HepG2 (cell line): ENCODE results near the gene DPP6. TPM values are rescaled to one million over a fixed set of nuclear protein-coding genes. Genes with fewer than 3 reads are reported as not detected.

Experiments used
- ATAC-seq: fragments of 200-7000 bp; cut with Tn5 transposase; 3 replicates; pipeline ENCODE4 v1.9.1; 2020; ENCODE audit warnings: mild to moderate bottlenecking, moderate library complexity
- BruUV-seq: library from RNA; stranded (reverse); fragments of 400-500 nt; replicated peaks from 2 replicates; lab custom pipeline; 2021; lab: Mats Ljungman, UMichigan
- CTCF ChIA-PET: fragments of 300-600 bp; formaldehyde crosslinking; extraction: SDS; loops from one replicate; lab custom pipeline; 2021; ENCODE audit warnings: low total read pairs, inconsistent platforms, low intra/inter-chr PET ratio; lab: Yijun Ruan, JAX
- POLR2A ChIA-PET: fragments of 350-600 bp; sonication (Branson Sonifier 250); formaldehyde crosslinking; loops from one replicate; lab custom pipeline; 2020; ENCODE audit warnings: antibody characterized with exemption, inconsistent platforms; lab: Yijun Ruan, JAX
- DNase-seq: peaks from one replicate; pipeline ENCODE4 v3.0.0-alpha.2; 2015; ENCODE audit warnings: low spot score
- FAIRE-seq: peaks from 3 replicates; lab custom pipeline; 2011; peaks lifted over from hg19 to GRCh38; lab: Jason Lieb, UNC
- H2AFZ ChIP-seq: one replicate; pipeline ENCODE4 v1.6.1; 2011; ENCODE audit warnings: low read length, inconsistent platforms
- H3K27ac ChIP-seq: fragments of 300-600 bp; 3 replicates; pipeline ENCODE4 v1.8.0; 2011; ENCODE audit warnings: mixed run types, mild to moderate bottlenecking, mixed read lengths, low read length, inconsistent platforms; ENCODE audit not compliant: insufficient read depth; ENCODE audit errors: extremely low read length
- H3K27me3 ChIP-seq, 2 experiments: fragments of 200-600 bp in 1 of 2; 2 replicates in 1 of 2; 3 replicates in 1 of 2; pipeline versions ENCODE4 v1.6.0 to v1.8.0; 2011; ENCODE audit warnings: low read length in 2 of 2, mild to moderate bottlenecking in 2 of 2, moderate library complexity in 2 of 2, inconsistent platforms in 1 of 2; ENCODE audit not compliant: insufficient read depth in 2 of 2, control insufficient read depth in 1 of 2
- H3K36me3 ChIP-seq, 2 experiments: fragments of 200-600 bp in 1 of 2; replicated peaks in 1 of 2; 2 replicates in 1 of 2; 3 replicates in 1 of 2; pipeline versions ENCODE4 v1.5.1 to v1.8.0; 2011; ENCODE audit warnings: low read length in 2 of 2, inconsistent platforms in 1 of 2; ENCODE audit not compliant: insufficient read depth in 2 of 2, control insufficient read depth in 1 of 2
- H3K4me1 ChIP-seq: 2 replicates; pipeline ENCODE4 v1.5.1; 2012; ENCODE audit warnings: low read length, inconsistent platforms; ENCODE audit not compliant: insufficient read depth
- H3K4me2 ChIP-seq: 2 replicates; pipeline ENCODE4 v1.6.0; 2011; ENCODE audit warnings: low read depth, low read length, inconsistent platforms
- H3K4me3 ChIP-seq, 3 experiments: fragments of 200-600 bp in 1 of 3; sonication (generic), shearing (Covaris generic) in 1 of 3; replicated peaks in 1 of 3; 2 replicates each; pipeline ENCODE4 v1.5.1; 2011 to 2016; ENCODE audit warnings: low read length in 3 of 3, inconsistent platforms in 2 of 3, low read depth in 2 of 3, mild to moderate bottlenecking in 2 of 3, control low read depth in 1 of 3, mixed read lengths in 1 of 3; ENCODE audit not compliant: insufficient read depth in 1 of 3
- H3K79me2 ChIP-seq: one replicate; pipeline ENCODE4 v1.6.1; 2011; ENCODE audit warnings: low read length, inconsistent platforms; ENCODE audit not compliant: insufficient read depth
- H3K9ac ChIP-seq: 2 replicates; pipeline ENCODE4 v1.6.0; 2011; ENCODE audit warnings: mild to moderate bottlenecking, low read depth, low read length, inconsistent platforms; ENCODE audit not compliant: insufficient read depth
- H3K9me3 ChIP-seq: 2 replicates; pipeline ENCODE4 v1.5.1; 2012; ENCODE audit warnings: mild to moderate bottlenecking, low read length
- H4K20me1 ChIP-seq: 2 replicates; pipeline ENCODE4 v1.6.0; 2011; ENCODE audit warnings: inconsistent platforms, mild to moderate bottlenecking, low read length, moderate library complexity; ENCODE audit not compliant: insufficient read depth
- CREB1 ChIP-seq, 2 experiments: fragments of 450-650 bp in 1 of 2; IDR thresholded peaks; 2 replicates each; pipeline ENCODE4 v1.6.1; 2016 to 2017; ENCODE audit warnings: control low read depth in 1 of 2, mild to moderate bottlenecking in 1 of 2, missing compliant biosample characterization in 1 of 2, missing genetic modification characterization in 1 of 2
- RAD51 ChIP-seq: fragments of 450-650 bp; IDR thresholded peaks from 2 replicates; pipeline ENCODE4 v1.6.1; 2016; ENCODE audit warnings: borderline replicate concordance
- REL ChIP-seq: sonication (generic); formaldehyde crosslinking; conservative IDR thresholded peaks from 2 replicates; pipeline ENCODE4 v1.8.0; 2022; ENCODE audit warnings: mild to moderate bottlenecking, missing genetic modification reagents, moderate library complexity
- ZBTB37 ChIP-seq: sonication (generic); formaldehyde crosslinking; IDR thresholded peaks from 2 replicates; pipeline ENCODE4 v1.4.0; 2020; ENCODE audit warnings: mild to moderate bottlenecking, missing genetic modification reagents
- ZBTB42 ChIP-seq: sonication (generic); formaldehyde crosslinking; IDR thresholded peaks from 2 replicates; pipeline ENCODE4 v1.5.0; 2020; ENCODE audit warnings: mild to moderate bottlenecking, missing genetic modification reagents
- ZNF136 ChIP-seq: sonication (generic); formaldehyde crosslinking; IDR thresholded peaks from 2 replicates; pipeline ENCODE4 v1.8.1; 2022; ENCODE audit warnings: low read depth, mild to moderate bottlenecking, moderate library complexity, missing genetic modification reagents
- ZNF264 ChIP-seq: sonication (generic); formaldehyde crosslinking; IDR thresholded peaks from 2 replicates; pipeline ENCODE4 v1.4.0; 2020; ENCODE audit warnings: missing genetic modification reagents
- WGBS: methylation state at CpG from one replicate; pipeline ENCODE4 v1.1.6; 2017; ENCODE audit warnings: low lambda C conversion rate; 5-methylcytosine and 5-hydroxymethylcytosine counted together
- in situ Hi-C: cut with HindIII; loops from 2 replicates; pipeline ENCODE4 v1.10.0; 2017; ENCODE audit warnings: low pct_unique_long_range_greater_than_20kb; ENCODE audit not compliant: extremely low pct_ligation_motif_present
- intact Hi-C: fragments of 100-400 bp; cut with micrococcal nuclease; formaldehyde crosslinking; loops from one replicate; pipeline ENCODE4 v1.10.0; 2022; ENCODE audit not compliant: unreplicated experiment
- polyA plus RNA-seq, 8 experiments: library from polyadenylated mRNA; depleted of rRNA in 3 of 8; stranded (reverse) in 7 of 8; unstranded in 1 of 8; fragments of >200 nt; fragmentation: Illumina TruSeq in 4 of 8; extraction: Trizol in 4 of 8; gene quantifications; 2 replicates each; pipeline versions ENCODE4 v1.2.1 to v1.2.3, GENCODE V29; 2011 to 2016; ENCODE audit warnings: low read depth in 4 of 8, missing spikeins in 1 of 8, mixed read lengths in 1 of 8; ENCODE audit not compliant: insufficient read depth in 1 of 8
- total RNA-seq, 5 experiments: library from RNA; depleted of rRNA; stranded (reverse); fragments of >200 nt; fragmentation: Illumina TruSeq; extraction: Trizol; gene quantifications; 2 replicates each; pipeline ENCODE4 v1.2.3, GENCODE V29; 2016; ENCODE audit warnings: low read depth in 1 of 5

DPP6 gene
- total and polyA plus RNA-seq, 2 of the 13 experiments (the other 11 are each of a cell fraction or from before 2014, with no cell fraction given), result not detected

- no peak for TF ChIP-seq ZBTB42 (CRISPR knock-in tag)
- TF ChIP-seq RAD51, result no peak
- TF ChIP-seq ZBTB37 (CRISPR knock-in tag), result no peak
- TF ChIP-seq ZNF136 (CRISPR knock-in tag), result no peak
- TF ChIP-seq REL (CRISPR knock-in tag), result no peak
- Histone ChIP-seq H4K20me1 (no peaks in the 10 kb centered on the region), H3K4me2 (no peak overlapping the region), H3K4me3 (no peak overlapping the region), H3K36me3 (no peaks in the 10 kb centered on the region), H3K4me1 (no peaks in the 10 kb centered on the region), H3K9me3 (peaks cover 11% of the 10 kb centered on the region), H3K9ac (no peak overlapping the region), H2AFZ (no peak overlapping the region), H3K27me3 (peaks cover 1 to 34% of the 10 kb centered on the region in 2 experiments; a peak in 2 of 5 replicates), H3K27ac (no peak overlapping the region), H3K79me2 (no peaks in the 10 kb centered on the region)
- DNase-seq (no peak), FAIRE-seq (no peak), ATAC-seq (no peak)
- CTCF ChIA-PET, result no interaction called here
- intact Hi-C loops, result no loop called here
- WGBS, result 67% methylated on average over 9 of the region's 9 CpGs
- POLR2A ChIA-PET, result no interaction called here
- no TSS peak for BruUV-seq
- in situ Hi-C loops, result no loop called here
These were observed 828.8 kb downstream of the DPP6 start for GRCh38 chr7:154881026-154881425.

DNA sequence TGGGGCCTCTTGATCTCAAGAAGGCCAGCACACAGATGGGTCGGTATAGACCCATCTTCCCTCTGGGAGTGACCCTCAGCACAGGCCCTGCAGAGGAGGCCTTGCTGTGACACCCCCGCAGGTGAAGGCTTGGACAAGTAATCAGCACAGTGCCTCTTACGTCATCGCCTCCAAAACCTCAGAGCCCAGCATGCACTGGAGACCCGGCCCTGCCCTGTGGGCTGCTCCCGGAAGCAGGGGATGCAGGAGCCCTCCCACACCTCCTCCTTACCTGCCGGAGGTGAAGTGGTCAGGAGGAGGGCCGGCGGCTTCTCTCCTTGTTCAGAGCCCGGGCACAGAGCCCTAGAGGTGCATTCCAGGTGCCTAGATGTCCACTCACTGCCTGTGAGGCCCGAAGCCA is 829.3 kb downstream of the DPP6 start:
- peaks cover 11% of the 10 kb centered on the region for H3K9me3 ChIP-seq
- BruUV-seq, result no TSS peak
- H3K4me1 ChIP-seq, result no peaks in the 10 kb centered on the region
- no peaks in the 10 kb centered on the region for H4K20me1 ChIP-seq
- H3K36me3 ChIP-seq, result no peaks in the 10 kb centered on the region
- no peak overlapping the region for H3K4me2 ChIP-seq
- peaks cover 3 to 34% of the 10 kb centered on the region in 2 experiments; a peak in 3 of 5 replicates for H3K27me3 ChIP-seq
- in situ Hi-C loops (no loop called here), intact Hi-C loops (no loop called here)
- ATAC-seq (no peak), FAIRE-seq (no peak), DNase-seq (no peak)
- H3K79me2 ChIP-seq, result no peaks in the 10 kb centered on the region
- no peak overlapping the region for H3K4me3 ChIP-seq
- no peak overlapping the region for H2AFZ ChIP-seq
- H3K27ac ChIP-seq, result no peak overlapping the region
- WGBS, result 0% methylated on average over 1 of the region's 11 CpGs
- TF ChIP-seq ZNF264 (CRISPR knock-in tag), result no peak
- 0 out of 2 replicates have a peak, but pooled peaks have one; percentile 7 for TF ChIP-seq CREB1 (IDR thresholded peaks at IDR 0.05)
- TF ChIP-seq CREB1 (CRISPR knock-in tag; IDR thresholded peaks at IDR 0.05), result no peak
- CTCF ChIA-PET, result no interaction called here
- POLR2A ChIA-PET, result no interaction called here
- H3K9ac ChIP-seq, result no peak overlapping the region
